GM23338 (cell line): Measurements from ENCODE around the gene SOX30.

ENCODE experiments used
- CREB1 ChIP-seq: fragments of 250-450 bp; sonication (Bioruptor Pico); IDR thresholded peaks from 2 replicates; pipeline ENCODE4 v1.5.0; 2020; ENCODE audit warnings: low read depth, mild to moderate bottlenecking, moderate library complexity
- CTCF ChIP-seq, 2 experiments: fragments of 200-600 bp in 1 of 2; sonication (generic) in 1 of 2; conservative IDR thresholded peaks; 2 replicates each; pipeline versions ENCODE4 v1.5.1 to v1.6.1; 2016 to 2017; ENCODE audit warnings: antibody characterized with exemption in 2 of 2, low read depth in 2 of 2, mild to moderate bottlenecking in 2 of 2, moderate library complexity in 1 of 2
- EZH2 ChIP-seq: fragments of 200-600 bp; sonication (generic); IDR thresholded peaks from one replicate; pipeline ENCODE4 v1.8.0; 2017; ENCODE audit warnings: antibody characterized with exemption, mild to moderate bottlenecking, low read depth; ENCODE audit not compliant: unreplicated experiment
- EZH2phosphoT487 ChIP-seq: fragments of 200-600 bp; sonication (generic); IDR thresholded peaks from one replicate; pipeline ENCODE4 v1.8.1; 2018; ENCODE audit warnings: antibody characterized with exemption; ENCODE audit not compliant: unreplicated experiment
- JUNB ChIP-seq: IDR thresholded peaks from one replicate; pipeline ENCODE4 v1.6.1; 2016; ENCODE audit warnings: antibody characterized with exemption; ENCODE audit not compliant: unreplicated experiment
- POLR2AphosphoS5 ChIP-seq: IDR thresholded peaks from 2 replicates; pipeline ENCODE4 v1.6.1; 2016; ENCODE audit warnings: antibody characterized with exemption, low read depth
- REST ChIP-seq: IDR thresholded peaks from one replicate; pipeline ENCODE4 v1.6.1; 2018; ENCODE audit warnings: antibody characterized with exemption; ENCODE audit not compliant: unreplicated experiment
- STAT1 ChIP-seq: IDR thresholded peaks from one replicate; pipeline ENCODE4 v1.6.1; 2016; ENCODE audit warnings: antibody characterized with exemption; ENCODE audit not compliant: unreplicated experiment
- ZNF331 ChIP-seq: fragments of 250-450 bp; sonication (Bioruptor Pico); IDR thresholded peaks from 2 replicates; pipeline ENCODE4 v1.5.0; 2020; ENCODE audit warnings: low read depth, mild to moderate bottlenecking, moderate library complexity

GRCh38 chr5:157687198-157687554 is 34.9 kb upstream of the SOX30 start:
- TF ChIP-seq CTCF (conservative IDR thresholded peaks at IDR 0.05; ENCODE audit: low read depth in 2 of 2): no peak
- TF ChIP-seq JUNB: no peak
- no peak for TF ChIP-seq STAT1
- no peak for TF ChIP-seq ZNF331 (CRISPR knock-in tag)
- TF ChIP-seq REST: no peak
- no peak for TF ChIP-seq EZH2phosphoT487
- TF ChIP-seq EZH2: no peak
- TF ChIP-seq POLR2AphosphoS5: no peak
- TF ChIP-seq CREB1 (CRISPR knock-in tag): no peak
